Keratinocyte (primary cell): ENCODE data around the gene UGT1A1. TPM values are rescaled to one million over a fixed set of nuclear protein-coding genes. Genes with fewer than 3 reads are reported as not detected.

Source experiments
- DNase-seq: peaks from one replicate; pipeline ENCODE4 v3.0.0-alpha.2; 2011; ENCODE audit warnings: low read depth, missing footprints, low spot score
- FAIRE-seq: peaks from 2 replicates; lab custom pipeline; 2011; peaks lifted over from hg19 to GRCh38; lab: Jason Lieb, UNC
- H2AFZ ChIP-seq: 2 replicates; pipeline ENCODE4 v1.6.0; 2012; ENCODE audit warnings: low read length, control low read depth, inconsistent platforms; ENCODE audit not compliant: control insufficient read depth
- H3K27ac ChIP-seq: 2 replicates; pipeline ENCODE4 v1.5.1; 2011; ENCODE audit warnings: low read length; ENCODE audit not compliant: control insufficient read depth, insufficient read depth
- H3K27me3 ChIP-seq: 3 replicates; pipeline ENCODE4 v1.6.0; 2011; ENCODE audit warnings: low read length; ENCODE audit not compliant: control insufficient read depth, insufficient read depth; ENCODE audit errors: extremely low read depth
- H3K36me3 ChIP-seq, 2 experiments: 2 replicates in 1 of 2; 3 replicates in 1 of 2; pipeline ENCODE4 v1.5.1; 2011; ENCODE audit warnings: low read length in 2 of 2, mild to moderate bottlenecking in 1 of 2; ENCODE audit not compliant: control insufficient read depth in 2 of 2, insufficient read depth in 2 of 2; ENCODE audit errors: extremely low read depth in 1 of 2
- H3K4me1 ChIP-seq: 3 replicates; pipeline ENCODE4 v1.5.1; 2011; ENCODE audit warnings: low read length; ENCODE audit not compliant: control insufficient read depth, insufficient read depth; ENCODE audit errors: extremely low read depth
- H3K4me2 ChIP-seq: 3 replicates; pipeline ENCODE4 v1.6.0; 2011; ENCODE audit warnings: low read depth, low read length; ENCODE audit not compliant: control insufficient read depth, insufficient read depth; ENCODE audit errors: extremely low read depth
- H3K4me3 ChIP-seq, 3 experiments: fragments of 200-600 bp in 1 of 3; sonication (generic) in 1 of 3; 2 replicates in 2 of 3; 3 replicates in 1 of 3; pipeline ENCODE4 v1.5.1; 2011 to 2016; ENCODE audit warnings: low read length in 3 of 3, mild to moderate bottlenecking in 3 of 3, control low read depth in 2 of 3, inconsistent platforms in 1 of 3, low read depth in 1 of 3, mixed read lengths in 1 of 3, mixed run types in 1 of 3, moderate library complexity in 1 of 3; ENCODE audit not compliant: control insufficient read depth in 2 of 3, insufficient read depth in 2 of 3; ENCODE audit errors: extremely low read depth in 1 of 3
- H3K79me2 ChIP-seq: 2 replicates; pipeline ENCODE4 v1.6.0; 2012; ENCODE audit warnings: low read length; ENCODE audit not compliant: control insufficient read depth, insufficient read depth
- H3K9ac ChIP-seq: 3 replicates; pipeline ENCODE4 v1.6.0; 2011; ENCODE audit warnings: low read length; ENCODE audit not compliant: control insufficient read depth, insufficient read depth; ENCODE audit errors: extremely low read depth
- H3K9me1 ChIP-seq: 3 replicates; pipeline ENCODE4 v1.6.0; 2011; ENCODE audit warnings: low read length; ENCODE audit not compliant: control insufficient read depth, insufficient read depth; ENCODE audit errors: extremely low read depth
- H3K9me3 ChIP-seq: 2 replicates; pipeline ENCODE4 v1.5.1; 2012; ENCODE audit warnings: low read depth, low read length; ENCODE audit not compliant: control insufficient read depth
- H4K20me1 ChIP-seq: 3 replicates; pipeline ENCODE4 v1.6.0; 2011; ENCODE audit warnings: low read length; ENCODE audit not compliant: control insufficient read depth, insufficient read depth; ENCODE audit errors: extremely low read depth
- CTCF ChIP-seq, 3 experiments: IDR thresholded peaks in 1 of 3; conservative IDR thresholded peaks in 1 of 3; optimal IDR thresholded peaks in 1 of 3; 2 replicates in 2 of 3; 3 replicates in 1 of 3; pipeline versions ENCODE3 to v1.5.1; 2011; ENCODE audit warnings: low read length in 3 of 3, mild to moderate bottlenecking in 3 of 3, moderate library complexity in 2 of 3, control low read depth in 1 of 3, inconsistent platforms in 1 of 3; ENCODE audit not compliant: insufficient read depth in 2 of 3; ENCODE audit errors: extremely low read depth in 1 of 3
- EZH2 ChIP-seq: IDR thresholded peaks from one replicate; pipeline ENCODE4 v1.6.1; 2012; ENCODE audit warnings: inconsistent platforms, mild to moderate bottlenecking, low read length, moderate library complexity
- dilution Hi-C: fragments of 300-500 bp; cut with MboI; formaldehyde crosslinking; loops from one replicate; pipeline ENCODE4 v1.7.0; 2020; ENCODE audit warnings: low sequenced_read_pairs; ENCODE audit not compliant: extremely low pct_ligation_motif_present
- polyA plus RNA-seq, 5 experiments: library from polyadenylated mRNA; depleted of rRNA in 3 of 5; stranded (reverse) in 3 of 5; stranded (forward) in 1 of 5; unstranded in 1 of 5; fragments of >200 nt; gene quantifications; 1 replicate in 1 of 5; 2 replicates in 3 of 5; 3 replicates in 1 of 5; pipeline versions ENCODE4 v1.2.1 to v1.2.3, GENCODE V29; 2011 to 2012; ENCODE audit warnings: missing spikeins in 2 of 5, low read depth in 1 of 5, low replicate concordance in 1 of 5

UGT1A1 gene
- polyA plus RNA-seq, 1 donor (not counting 4 experiments of a cell fraction or from before 2014, with no cell fraction given), result 2.7 TPM

DNA sequence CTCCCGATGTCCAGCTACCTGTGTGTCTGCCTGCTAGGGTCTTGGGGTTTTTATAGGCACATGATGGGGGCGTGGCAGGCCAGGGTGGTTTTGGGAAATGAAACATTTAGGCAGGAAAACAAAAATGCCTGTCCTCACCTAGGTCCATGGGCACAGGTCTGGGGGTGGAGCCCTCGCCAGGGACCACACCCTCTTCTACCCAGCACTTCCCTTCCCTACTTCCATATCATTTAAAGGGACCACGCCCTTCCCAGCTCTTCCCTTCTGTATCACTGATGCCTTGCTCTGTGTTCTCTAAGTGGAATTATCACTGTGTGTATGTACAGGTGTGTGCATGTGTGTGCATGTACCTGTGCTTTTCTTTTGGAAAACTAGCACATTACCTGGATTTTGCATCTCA lies 6.3 kb downstream of the UGT1A1 start:
- DNase-seq (no peak), FAIRE-seq (no peak)
- H4K20me1 ChIP-seq, result no peaks in the 10 kb centered on the region
- H3K4me3 ChIP-seq, result no peak overlapping the region
- H3K27me3 ChIP-seq, result no peaks in the 10 kb centered on the region
- no peaks in the 10 kb centered on the region for H3K9me1 ChIP-seq
- peaks cover 20% of the 10 kb centered on the region for H3K4me1 ChIP-seq
- no peak overlapping the region for H3K27ac ChIP-seq
- peaks cover 5% of the 10 kb centered on the region for H3K79me2 ChIP-seq
- peaks cover 11 to 19% of the 10 kb centered on the region in 2 experiments for H3K36me3 ChIP-seq
- H3K9ac ChIP-seq, result no peak overlapping the region
- dilution Hi-C loops, result no loop called here
- TF ChIP-seq EZH2 (no peak), CTCF (optimal IDR thresholded peaks at IDR 0.05 in 1 of 3, IDR thresholded peaks at IDR 0.05 in 1 of 3, conservative IDR thresholded peaks at IDR 0.05 in 1 of 3; ENCODE audit: extremely low read depth in 1 of 3, insufficient read depth in 2 of 3, low read length in 3 of 3) (no peak)
- H3K9me3 ChIP-seq, result no peaks in the 10 kb centered on the region
- H3K4me2 ChIP-seq, result no peak overlapping the region
- H2AFZ ChIP-seq, result no peak overlapping the region

GRCh38 chr2:233768076-233768475 lies 8.0 kb downstream of the UGT1A1 start:
- no peak overlapping the region for H2AFZ ChIP-seq
- peaks cover 4% of the 10 kb centered on the region for H3K79me2 ChIP-seq
- H3K4me3 ChIP-seq, result no peak overlapping the region
- H3K9ac ChIP-seq, result no peak overlapping the region
- TF ChIP-seq CTCF (optimal IDR thresholded peaks at IDR 0.05 in 1 of 3, IDR thresholded peaks at IDR 0.05 in 1 of 3, conservative IDR thresholded peaks at IDR 0.05 in 1 of 3; ENCODE audit: extremely low read depth in 1 of 3, insufficient read depth in 2 of 3, low read length in 3 of 3), result no peak
- FAIRE-seq (no peak), DNase-seq (no peak)
- H3K27ac ChIP-seq, result no peak overlapping the region
- H3K9me3 ChIP-seq, result no peaks in the 10 kb centered on the region
- no peaks in the 10 kb centered on the region for H3K9me1 ChIP-seq
- H3K27me3 ChIP-seq, result no peaks in the 10 kb centered on the region
- peaks cover 13% of the 10 kb centered on the region for H3K4me1 ChIP-seq
- no peaks in the 10 kb centered on the region for H4K20me1 ChIP-seq
- H3K36me3 ChIP-seq, result peaks cover 17 to 19% of the 10 kb centered on the region in 2 experiments
- H3K4me2 ChIP-seq, result no peak overlapping the region
- dilution Hi-C loops, result no loop called here
